GM21381 (cell line): Measurements from ENCODE around the gene CFH.
"Not testable (repeated sequence)": the region's sequence is repeated elsewhere in the genome, so short reads cannot be mapped to it uniquely, and the experiment has no call there.

Experiments
- ATAC-seq: cut with Tn5 transposase; IDR thresholded peaks from one replicate; pipeline ENCODE4 v1.9.1; 2021; ENCODE audit warnings: mild to moderate bottlenecking, moderate library complexity; ENCODE audit not compliant: unreplicated experiment

CFH gene

GRCh38 chr1:196738730-196739129 is 86.9 kb downstream of the CFH start:
- no peak for ATAC-seq

- not testable (repeated sequence) for ATAC-seq
These were observed 91.4 kb downstream of the CFH start for GRCh38 chr1:196743244-196743643.

GRCh38 chr1:196765019-196765740 is 113.3 kb downstream of the CFH start:
- ATAC-seq, result not testable (repeated sequence)

- not testable (repeated sequence) for ATAC-seq
These were observed 118.0 kb downstream of the CFH start for GRCh38 chr1:196769823-196770222.

- ATAC-seq, result no peak
These were observed 121.9 kb downstream of the CFH start for GRCh38 chr1:196773713-196774112.

- no peak for ATAC-seq
These were observed 122.3 kb downstream of the CFH start for GRCh38 chr1:196774175-196774574.

- ATAC-seq, result peak; percentile 60
These were observed 122.8 kb downstream of the CFH start, which contains the start of gene CFHR3 for GRCh38 chr1:196774603-196775002. CFHR3 (plus strand) TSS chr1:196774840; CDS start chr1:196774887, 47 bp downstream.

GRCh38 chr1:196777603-196778002 is 125.8 kb downstream of the CFH start:
- no peak for ATAC-seq

GRCh38 chr1:196779093-196779492 is 127.2 kb downstream of the CFH start:
- ATAC-seq, result no peak

- ATAC-seq, result not testable (repeated sequence)
These were observed 139.4 kb downstream of the CFH start for GRCh38 chr1:196791252-196791651.

GRCh38 chr1:196794103-196794502 is 142.3 kb downstream of the CFH start:
- ATAC-seq, result not testable (repeated sequence)
